Mononuclear cell (primary cell): ENCODE data around the gene THAP7. TPM values are rescaled to one million over a fixed set of nuclear protein-coding genes. Genes with fewer than 3 reads are reported as not detected.
A peak's percentile ranks its signal among the peaks of the same experiment; 100 is the strongest.
"Not testable (repeated sequence)": the region's sequence is repeated elsewhere in the genome, so short reads cannot be mapped to it uniquely, and the experiment has no call there.

Experiments used
- H3K27me3 ChIP-seq: 2 replicates; pipeline ENCODE4 v1.6.0; 2011; ENCODE audit warnings: low read length, control low read depth; ENCODE audit not compliant: insufficient read depth
- H3K4me1 ChIP-seq: 2 replicates; pipeline ENCODE4 v1.5.1; 2011; ENCODE audit warnings: mild to moderate bottlenecking, low read length, control low read depth; ENCODE audit not compliant: insufficient read depth
- H3K4me3 ChIP-seq: 2 replicates; pipeline ENCODE4 v1.5.1; 2011; ENCODE audit warnings: mild to moderate bottlenecking, low read length, moderate library complexity
- H3K9me3 ChIP-seq: 2 replicates; pipeline ENCODE4 v1.5.1; 2011; ENCODE audit warnings: low read depth, mild to moderate bottlenecking, control low read depth, low read length
- total RNA-seq: library from RNA; depleted of rRNA; stranded (reverse); fragments of >200 nt; gene quantifications from one replicate; pipeline ENCODE4 v1.2.3, GENCODE V29; 2012

THAP7 gene, protein sequence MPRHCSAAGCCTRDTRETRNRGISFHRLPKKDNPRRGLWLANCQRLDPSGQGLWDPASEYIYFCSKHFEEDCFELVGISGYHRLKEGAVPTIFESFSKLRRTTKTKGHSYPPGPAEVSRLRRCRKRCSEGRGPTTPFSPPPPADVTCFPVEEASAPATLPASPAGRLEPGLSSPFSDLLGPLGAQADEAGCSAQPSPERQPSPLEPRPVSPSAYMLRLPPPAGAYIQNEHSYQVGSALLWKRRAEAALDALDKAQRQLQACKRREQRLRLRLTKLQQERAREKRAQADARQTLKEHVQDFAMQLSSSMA
- total RNA-seq, result 58.2 TPM

DNA sequence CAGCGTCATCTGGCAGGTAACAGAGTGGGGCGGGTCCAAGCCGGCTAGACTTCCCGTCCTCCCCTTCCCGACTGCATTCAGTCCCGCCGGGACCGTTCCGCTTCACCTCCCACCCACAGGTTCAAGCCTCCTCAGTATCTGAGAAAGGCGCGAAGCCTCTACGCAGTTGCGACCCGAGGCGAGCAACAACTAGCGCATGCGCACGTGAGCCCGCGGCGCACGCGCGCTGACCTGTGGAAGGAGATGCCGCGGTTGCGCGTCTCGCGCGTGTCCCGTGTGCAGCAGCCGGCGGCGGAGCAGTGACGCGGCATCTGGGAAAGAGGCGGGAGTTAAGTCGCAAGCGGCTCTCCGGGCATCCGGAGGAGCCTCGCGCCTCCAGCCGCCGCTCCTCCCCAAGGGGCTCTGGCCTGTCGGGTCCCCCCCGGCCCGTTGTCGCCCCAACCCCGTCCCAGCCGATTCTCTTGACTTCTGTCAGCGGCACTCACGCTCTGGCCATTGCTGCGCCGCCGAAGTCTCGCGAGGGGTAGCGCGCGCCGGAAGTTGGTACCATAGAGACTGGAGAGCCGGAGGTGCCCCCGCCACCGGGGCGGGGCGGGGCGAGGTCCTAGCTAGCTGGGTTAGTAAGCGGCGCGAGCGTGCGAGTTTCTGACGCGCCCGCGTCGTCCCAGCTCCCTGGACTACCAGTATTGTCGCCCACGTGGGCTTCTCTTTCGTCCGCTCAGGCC, at the start of gene THAP7:
THAP7 (minus strand) TSS at position 518 of the 725 bp plus-strand sequence; CDS start at position 311, 207 bp downstream.
- H3K4me3 ChIP-seq, result peak within 1 kb of the TSS; percentile 88
- H3K4me1 ChIP-seq, result peaks cover 38% of the 10 kb centered on the region
- H3K9me3 ChIP-seq, result no peaks in the 10 kb centered on the region
- H3K27me3 ChIP-seq, result no peaks in the 10 kb centered on the region

DNA sequence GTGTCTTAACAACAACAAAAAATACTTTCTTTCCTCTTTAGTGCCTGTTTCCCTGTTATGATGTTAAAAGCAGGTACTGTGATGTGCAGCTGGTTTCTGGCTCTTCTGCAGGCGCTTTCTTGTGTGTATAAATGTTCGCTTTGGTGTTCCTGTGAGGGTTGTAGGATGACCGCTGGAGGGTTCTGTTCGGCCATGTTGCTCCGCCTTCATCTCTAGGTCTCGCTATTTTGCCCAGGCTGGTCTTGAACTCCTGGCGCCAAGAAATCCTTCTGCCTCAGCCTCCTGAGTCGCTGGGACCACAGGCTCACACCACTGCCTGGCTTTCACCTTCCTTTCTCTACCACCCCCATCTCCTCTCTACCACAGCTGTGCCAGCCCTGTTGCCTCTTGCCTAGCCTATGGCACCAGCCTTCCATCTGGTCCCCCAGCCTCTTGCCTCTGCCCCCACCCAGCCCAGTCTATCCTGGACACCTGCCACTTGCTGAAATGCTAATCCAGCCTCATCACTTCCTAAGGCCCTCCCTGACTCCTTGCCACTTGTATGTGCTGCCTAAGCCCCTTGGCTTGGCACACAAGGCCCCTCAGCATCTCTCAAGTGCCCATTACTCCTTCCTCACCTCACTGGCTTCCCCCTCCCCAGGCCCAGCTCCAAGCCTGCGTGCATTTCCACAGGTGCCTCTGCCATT, 49.4 kb upstream of the THAP7 start:
- peaks cover 8% of the 10 kb centered on the region for H3K4me1 ChIP-seq
- no peaks in the 10 kb centered on the region for H3K9me3 ChIP-seq
- no peaks in the 10 kb centered on the region for H3K27me3 ChIP-seq
- no peak overlapping the region for H3K4me3 ChIP-seq

DNA sequence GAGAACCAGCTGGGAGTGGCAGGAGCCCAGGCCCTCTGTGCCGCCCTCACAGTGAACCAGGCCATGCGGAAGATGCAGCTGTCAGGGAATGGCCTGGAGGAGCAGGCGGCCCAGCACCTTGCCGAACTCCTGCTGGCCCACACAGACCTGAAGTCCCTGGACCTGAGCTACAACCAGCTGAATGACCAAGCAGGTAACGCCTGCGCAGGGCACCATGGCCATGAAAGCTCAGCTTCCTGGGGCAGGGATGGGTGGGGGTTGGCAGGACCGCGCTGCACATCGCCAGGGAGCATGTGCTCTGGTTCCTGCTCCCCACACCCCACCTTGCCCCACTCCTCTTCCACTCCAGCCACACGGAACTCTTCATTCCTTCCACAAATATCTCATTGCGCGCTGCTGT, 47.0 kb upstream of the THAP7 start:
- not testable (repeated sequence) for H3K4me3 ChIP-seq, H3K9me3 ChIP-seq, H3K27me3 ChIP-seq
- peaks cover 16% of the 10 kb centered on the region for H3K4me1 ChIP-seq

DNA sequence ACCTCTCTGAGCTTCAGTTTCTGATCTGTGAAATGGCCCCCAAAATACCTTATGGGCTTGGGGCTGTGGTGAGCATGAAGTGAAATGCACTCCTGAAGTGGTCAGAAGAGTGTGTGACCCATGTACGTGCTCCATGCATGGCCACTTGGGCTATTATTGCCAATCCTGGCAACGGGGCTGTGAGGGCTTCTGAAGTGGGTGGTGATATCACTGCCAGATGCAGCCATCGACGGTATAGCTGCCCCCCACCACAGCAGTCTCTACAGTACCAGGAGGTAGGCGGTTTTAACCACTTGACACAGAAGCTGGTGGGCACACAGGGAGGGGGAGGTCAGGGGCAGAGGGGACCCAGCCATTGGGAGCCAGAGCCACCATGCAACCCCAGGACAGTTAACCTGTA, 46.5 kb upstream of the THAP7 start:
- not testable (repeated sequence) for H3K4me3 ChIP-seq
- peaks cover 16% of the 10 kb centered on the region for H3K4me1 ChIP-seq

DNA sequence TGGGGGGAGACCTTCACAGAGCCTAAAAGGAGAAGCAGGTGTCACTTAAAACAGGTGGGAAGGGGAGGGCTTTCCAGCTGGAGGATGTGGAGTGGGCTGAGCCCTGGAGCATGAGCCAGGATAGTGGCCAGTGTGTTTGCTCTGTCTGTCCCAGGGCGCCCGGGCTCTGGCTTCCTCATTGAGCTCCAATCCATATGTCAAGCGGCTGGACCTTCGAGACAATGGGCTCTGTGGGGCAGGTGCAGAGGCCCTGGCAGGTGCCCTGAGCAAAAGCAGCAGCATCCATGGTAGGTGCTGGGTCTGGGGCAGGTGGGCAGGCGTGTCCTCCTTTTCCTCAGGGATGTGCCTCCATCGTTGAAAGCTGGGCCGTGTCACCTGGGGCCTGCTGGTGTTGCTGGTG, 45.8 kb upstream of the THAP7 start:
- no peak overlapping the region for H3K4me3 ChIP-seq
- peaks cover 16% of the 10 kb centered on the region for H3K4me1 ChIP-seq
- H3K27me3 ChIP-seq, result peaks cover 6% of the 10 kb centered on the region
- no peaks in the 10 kb centered on the region for H3K9me3 ChIP-seq

More for the DNA sequence above, 46.5 kb upstream of the THAP7 start:
- H3K9me3 ChIP-seq, H3K27me3 ChIP-seq: not testable (repeated sequence)

DNA sequence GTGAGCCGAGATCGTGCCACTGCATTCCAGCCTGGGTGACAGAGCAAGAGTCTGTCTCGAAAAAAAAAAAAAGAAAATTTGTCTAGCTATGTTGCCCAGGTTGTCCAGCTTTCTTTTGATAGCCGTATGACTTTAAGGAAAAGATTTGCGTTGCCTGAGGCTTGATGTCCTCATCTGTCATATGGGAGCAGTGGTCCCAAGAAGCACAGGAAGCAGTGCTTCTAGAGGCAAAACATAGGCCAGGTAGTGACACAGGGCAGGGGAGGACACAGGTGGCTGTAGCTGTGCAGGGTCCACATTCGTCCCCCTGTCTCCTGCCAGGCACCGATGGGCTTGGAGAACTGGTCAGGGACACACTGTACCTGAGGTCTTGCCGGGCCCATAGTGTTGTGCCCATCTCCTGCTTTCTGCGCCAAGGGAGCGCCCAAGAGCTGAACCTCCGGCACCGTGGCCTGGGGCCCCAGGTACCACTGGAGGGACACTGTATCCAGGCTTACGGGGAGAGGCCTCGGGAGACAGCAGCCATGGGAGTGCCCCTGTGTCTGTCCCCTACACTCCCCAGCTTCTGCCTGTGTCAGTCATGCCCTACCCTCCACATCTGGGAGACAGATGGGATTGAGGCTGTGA, 45.2 kb upstream of the THAP7 start:
- H3K4me3 ChIP-seq, result no peak overlapping the region
- peaks cover 16% of the 10 kb centered on the region for H3K4me1 ChIP-seq
- peaks cover 6% of the 10 kb centered on the region for H3K27me3 ChIP-seq
- H3K9me3 ChIP-seq, result no peaks in the 10 kb centered on the region

DNA sequence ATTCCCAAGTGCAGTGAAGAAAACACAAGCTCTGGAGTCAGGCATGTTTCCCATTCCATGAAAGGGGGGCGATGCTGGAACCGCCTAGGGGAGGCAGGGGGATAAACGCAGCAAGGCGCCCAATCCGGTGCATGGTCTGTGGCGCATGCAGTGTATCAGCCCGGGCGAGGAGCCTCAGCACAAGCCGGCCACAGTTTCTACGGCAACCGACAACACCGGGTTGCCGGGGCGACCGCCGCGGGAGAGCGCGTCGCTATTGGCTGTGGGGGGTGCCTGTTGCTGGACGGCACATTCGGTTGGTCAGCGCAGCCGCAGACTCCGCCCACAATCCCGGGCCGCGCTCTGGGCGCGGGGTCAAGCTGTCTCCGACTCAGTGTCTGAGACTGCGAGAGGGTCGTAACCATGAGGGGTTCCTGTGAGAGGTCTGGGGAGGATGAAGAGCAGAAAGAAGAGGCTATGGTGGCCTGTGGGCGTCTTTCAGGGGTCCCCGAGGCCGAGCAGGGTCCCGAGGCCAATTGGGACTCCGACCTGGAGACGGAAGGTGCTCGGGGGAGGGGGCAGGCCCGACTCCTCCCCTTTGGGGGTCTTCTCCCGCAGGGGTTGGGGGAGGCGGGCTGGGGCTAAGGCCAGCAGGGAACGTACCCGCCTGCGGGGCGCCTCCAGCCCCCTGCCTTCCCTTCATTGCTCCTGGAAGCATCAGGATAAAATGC, 43.8 kb upstream of the THAP7 start, which contains the start of gene LRRC74B:
LRRC74B (plus strand) TSS at position 362 of the 710 bp plus-strand sequence; CDS start at position 403, 41 bp downstream.
- H3K9me3 ChIP-seq, result no peaks in the 10 kb centered on the region
- peaks cover 16% of the 10 kb centered on the region for H3K4me1 ChIP-seq
- no peak within 1 kb of the TSS for H3K4me3 ChIP-seq
- peaks cover 6% of the 10 kb centered on the region for H3K27me3 ChIP-seq

DNA sequence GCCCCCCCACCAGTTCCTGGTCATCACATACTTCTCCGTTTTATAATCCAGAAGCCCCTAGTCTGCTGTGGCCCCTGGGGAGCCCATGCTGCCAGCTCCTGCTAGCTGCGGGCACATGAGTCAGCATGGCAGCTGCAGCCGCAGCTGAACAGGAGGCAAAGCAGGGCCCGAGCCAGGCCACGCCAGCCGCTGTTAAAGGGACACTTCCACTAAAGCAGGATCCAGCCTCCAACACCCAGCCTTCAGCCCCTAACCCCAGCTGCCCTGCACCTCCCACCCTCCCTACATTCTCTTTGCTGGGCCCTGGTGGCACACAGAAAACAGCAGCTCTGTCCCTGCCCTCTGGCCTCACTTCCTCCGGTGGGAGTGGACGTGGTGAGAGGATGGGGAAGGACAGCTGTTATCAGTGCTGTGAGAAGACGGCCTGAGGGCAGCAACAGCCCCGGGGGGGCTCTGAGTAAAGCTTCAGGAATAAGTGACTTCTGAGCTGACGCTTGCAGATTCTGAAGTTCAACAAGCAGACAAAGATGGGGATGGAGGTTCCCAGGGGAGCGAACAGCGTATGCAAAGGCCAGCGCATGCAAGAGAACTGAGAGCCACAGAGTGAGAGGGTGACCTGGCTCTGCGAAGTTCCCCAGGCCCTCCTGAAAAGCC, 43.1 kb upstream of the THAP7 start:
- H3K4me1 ChIP-seq, result peaks cover 16% of the 10 kb centered on the region
- no peaks in the 10 kb centered on the region for H3K9me3 ChIP-seq
- no peak overlapping the region for H3K4me3 ChIP-seq
- H3K27me3 ChIP-seq, result peaks cover 6% of the 10 kb centered on the region

DNA sequence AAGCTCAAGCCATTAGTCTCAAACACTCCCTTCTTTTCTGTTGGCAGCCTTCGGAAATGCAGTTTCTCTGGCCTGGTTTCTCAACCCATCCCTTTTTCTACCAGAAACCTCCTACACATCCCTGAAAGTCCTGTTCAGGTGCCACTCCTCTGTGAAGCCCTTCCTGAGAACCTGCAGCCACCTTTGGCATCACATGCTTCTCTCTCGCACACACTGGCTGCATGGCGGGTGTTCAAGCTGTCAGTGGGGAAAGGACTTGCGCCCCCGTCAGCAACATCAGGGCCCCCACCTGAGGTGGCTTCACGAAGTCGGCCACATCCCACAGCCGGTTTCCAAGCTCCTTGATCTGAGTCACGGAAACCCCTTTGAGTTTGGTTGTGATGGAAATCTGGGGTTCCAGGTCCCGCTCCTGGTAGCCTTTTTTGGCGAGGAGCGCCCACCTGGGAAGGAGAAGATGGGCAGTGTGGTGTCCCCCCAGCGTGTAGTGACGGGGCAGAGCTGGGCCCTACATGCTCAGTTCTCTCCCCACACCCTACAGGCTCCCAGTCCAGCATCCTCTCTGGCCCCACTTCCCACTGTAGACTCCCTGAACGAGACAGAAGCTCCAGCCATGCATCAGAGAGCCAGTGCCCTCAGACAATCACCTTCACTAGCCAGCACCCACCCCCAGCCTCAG, 42.1 kb upstream of the THAP7 start:
- Histone ChIP-seq H3K27me3 (peaks cover 6% of the 10 kb centered on the region), H3K4me1 (peaks cover 16% of the 10 kb centered on the region)

DNA sequence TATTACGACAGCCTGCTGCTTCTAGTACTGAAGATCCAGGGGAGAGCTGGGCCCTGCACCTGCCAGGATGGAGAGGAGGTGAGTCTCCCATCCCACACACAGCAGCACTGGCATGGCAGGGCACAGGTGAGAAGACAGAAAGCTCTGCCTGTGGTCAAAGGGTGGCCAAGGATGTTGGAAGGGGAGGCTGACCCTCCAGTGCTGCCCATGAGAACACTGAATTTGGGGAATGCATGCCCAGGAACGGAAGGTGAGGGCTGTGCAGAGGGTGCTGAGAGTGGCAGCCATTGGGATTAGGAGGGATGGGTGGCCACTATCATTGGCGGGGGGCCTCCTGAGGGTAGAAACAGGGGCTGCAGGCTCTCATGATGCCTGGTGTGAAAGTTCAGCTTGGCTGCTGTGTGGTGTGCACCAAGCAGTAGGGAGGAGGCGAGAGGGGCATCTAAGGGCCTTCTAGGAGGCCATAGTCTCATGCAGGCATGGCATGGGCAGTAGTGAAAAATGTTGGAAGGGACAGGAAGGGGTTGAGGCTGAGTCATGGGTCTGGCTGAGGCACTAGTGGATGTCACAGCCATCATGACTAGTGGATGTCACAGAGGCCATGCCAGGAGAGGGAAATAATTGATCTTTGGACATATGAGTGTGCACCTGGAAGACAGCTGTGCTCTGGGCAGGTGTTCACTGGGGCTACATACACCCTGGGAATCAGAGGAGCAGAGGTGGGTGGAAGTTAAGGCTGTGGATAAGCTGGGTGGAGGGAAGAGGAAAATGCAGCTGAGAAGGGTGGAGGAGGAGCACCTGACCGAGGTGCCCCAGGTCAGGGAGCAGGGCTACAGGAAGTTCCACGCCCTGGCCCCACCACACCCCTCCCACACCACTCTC, 41.3 kb upstream of the THAP7 start:
- Histone ChIP-seq H3K4me1 (peaks cover 16% of the 10 kb centered on the region), H3K4me3 (no peak overlapping the region), H3K27me3 (peaks cover 6% of the 10 kb centered on the region), H3K9me3 (no peaks in the 10 kb centered on the region)

More for the DNA sequence above, 42.1 kb upstream of the THAP7 start:
- Histone ChIP-seq H3K9me3 (no peaks in the 10 kb centered on the region), H3K4me3 (no peak overlapping the region)

DNA sequence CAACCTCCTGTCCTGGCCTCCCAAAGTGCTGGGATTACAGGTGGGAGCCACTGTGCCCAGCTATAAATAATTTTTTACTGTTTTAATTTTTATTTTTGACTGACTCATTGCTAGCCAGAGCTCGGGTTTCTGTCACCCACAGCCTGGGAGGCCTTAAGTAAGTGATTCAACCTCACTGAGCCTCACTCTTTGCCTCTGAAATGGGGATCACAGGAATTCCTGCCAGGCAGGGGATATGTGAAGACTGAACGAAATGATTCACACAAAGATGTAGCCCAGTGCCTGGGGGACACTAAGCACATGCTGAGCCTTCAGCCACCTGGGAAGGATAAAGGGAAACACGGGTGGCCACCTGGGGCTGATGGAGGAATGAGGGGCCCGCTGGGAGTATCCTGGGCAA, 40.0 kb upstream of the THAP7 start:
- no peaks in the 10 kb centered on the region for H3K9me3 ChIP-seq
- H3K4me3 ChIP-seq, result no peak overlapping the region
- peaks cover 16% of the 10 kb centered on the region for H3K4me1 ChIP-seq
- H3K27me3 ChIP-seq, result peaks cover 6% of the 10 kb centered on the region

DNA sequence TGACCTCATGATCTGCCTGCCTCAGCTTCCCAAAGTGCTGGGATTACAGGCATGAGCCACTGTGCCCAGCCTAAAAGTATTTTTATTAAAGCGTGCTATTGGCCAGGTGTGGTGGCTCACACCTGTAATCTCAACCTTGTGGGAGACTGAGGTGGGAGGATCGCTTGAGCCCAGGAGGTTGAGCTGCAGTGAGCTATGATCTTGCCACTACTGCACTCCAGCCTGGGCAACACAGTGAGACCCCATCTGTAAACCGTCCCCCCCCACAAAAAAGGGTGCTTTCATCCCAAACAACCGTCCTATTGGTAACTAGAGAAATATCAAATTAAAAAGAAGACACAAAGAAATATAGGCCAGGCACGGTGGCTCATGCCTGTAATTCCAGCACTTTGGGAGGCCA, 37.2 kb upstream of the THAP7 start:
- not testable (repeated sequence) for H3K27me3 ChIP-seq, H3K4me3 ChIP-seq, H3K4me1 ChIP-seq, H3K9me3 ChIP-seq

DNA sequence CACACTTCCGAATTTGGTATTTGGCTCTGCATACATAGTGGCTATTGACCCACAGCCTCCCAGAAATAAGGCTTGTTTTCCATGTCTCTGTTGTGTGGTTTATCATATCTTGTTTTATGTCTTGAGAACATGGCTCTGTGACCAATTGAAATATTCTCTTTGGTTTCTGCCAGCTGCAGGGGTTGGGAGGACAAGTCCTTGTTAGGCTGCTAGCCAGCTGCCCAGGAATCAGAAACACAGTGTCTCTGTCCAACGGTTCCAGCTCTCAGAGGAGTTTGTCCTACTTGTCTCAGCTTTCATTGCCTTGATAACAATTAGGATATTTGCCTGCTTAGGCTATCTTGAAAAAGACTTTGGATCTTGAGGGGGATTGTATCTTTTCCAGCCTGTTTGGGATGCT, 36.5 kb upstream of the THAP7 start:
- Histone ChIP-seq H3K9me3 (no peaks in the 10 kb centered on the region), H3K27me3 (peaks cover 8% of the 10 kb centered on the region), H3K4me3 (no peak overlapping the region), H3K4me1 (no peaks in the 10 kb centered on the region)
